Ovary (tissue), 3 donors: ENCODE results near the gene CKAP5.

ENCODE experiments used
- EP300 ChIP-seq: sonication (generic); formaldehyde crosslinking; IDR thresholded peaks from one replicate; pipeline ENCODE4 v1.6.1; 2017; ENCODE audit warnings: antibody characterized with exemption
- POLR2A ChIP-seq: fragments of 450-650 bp; IDR thresholded peaks from one replicate; pipeline ENCODE4 v1.6.1; 2017; ENCODE audit warnings: antibody characterized with exemption, mild to moderate bottlenecking, moderate library complexity
- TF ChIP-seq, protein P1 (sequence below), 3 donors: fragments of 450-650 bp in 2 of 3; fragments of 200-600 bp in 1 of 3; IDR thresholded peaks; one replicate each; pipeline versions ENCODE4 v1.5.1 to v1.8.0; 2016 to 2022; ENCODE audit warnings: antibody characterized with exemption in 3 of 3, mild to moderate bottlenecking in 1 of 3
- donor health status: DM: no; HTN: no; CAD: no.

DNA sequence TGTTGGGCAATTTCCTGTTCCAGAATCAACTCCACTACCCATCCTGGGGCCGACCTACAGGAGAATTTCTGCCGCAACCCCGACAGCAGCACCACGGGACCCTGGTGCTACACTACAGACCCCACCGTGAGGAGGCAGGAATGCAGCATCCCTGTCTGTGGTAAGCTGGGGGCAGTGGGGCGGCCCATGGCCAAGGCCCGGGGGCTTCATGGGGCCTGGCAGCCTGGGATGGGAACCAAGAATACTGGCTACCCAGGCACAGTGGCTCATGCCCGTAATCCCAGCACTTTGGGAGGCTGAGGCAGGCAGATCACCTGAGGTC, 122.8 kb downstream of the CKAP5 start:
- TF ChIP-seq, protein P1, sequence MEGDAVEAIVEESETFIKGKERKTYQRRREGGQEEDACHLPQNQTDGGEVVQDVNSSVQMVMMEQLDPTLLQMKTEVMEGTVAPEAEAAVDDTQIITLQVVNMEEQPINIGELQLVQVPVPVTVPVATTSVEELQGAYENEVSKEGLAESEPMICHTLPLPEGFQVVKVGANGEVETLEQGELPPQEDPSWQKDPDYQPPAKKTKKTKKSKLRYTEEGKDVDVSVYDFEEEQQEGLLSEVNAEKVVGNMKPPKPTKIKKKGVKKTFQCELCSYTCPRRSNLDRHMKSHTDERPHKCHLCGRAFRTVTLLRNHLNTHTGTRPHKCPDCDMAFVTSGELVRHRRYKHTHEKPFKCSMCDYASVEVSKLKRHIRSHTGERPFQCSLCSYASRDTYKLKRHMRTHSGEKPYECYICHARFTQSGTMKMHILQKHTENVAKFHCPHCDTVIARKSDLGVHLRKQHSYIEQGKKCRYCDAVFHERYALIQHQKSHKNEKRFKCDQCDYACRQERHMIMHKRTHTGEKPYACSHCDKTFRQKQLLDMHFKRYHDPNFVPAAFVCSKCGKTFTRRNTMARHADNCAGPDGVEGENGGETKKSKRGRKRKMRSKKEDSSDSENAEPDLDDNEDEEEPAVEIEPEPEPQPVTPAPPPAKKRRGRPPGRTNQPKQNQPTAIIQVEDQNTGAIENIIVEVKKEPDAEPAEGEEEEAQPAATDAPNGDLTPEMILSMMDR (IDR thresholded peaks at IDR 0.05) = no peak
- TF ChIP-seq POLR2A (no peak), EP300 (no peak)
